Ectodermal cell (in vitro differentiated cells): Measurements from ENCODE around the gene PPIF.

Experiments
- H3K27ac ChIP-seq: 2 replicates; pipeline ENCODE4 v1.7.0; 2013; ENCODE audit warnings: mild to moderate bottlenecking, low read depth, low read length; ENCODE audit not compliant: insufficient read depth, poor library complexity, severe bottlenecking
- H3K27me3 ChIP-seq: 2 replicates; pipeline ENCODE4 v1.7.0; 2013; ENCODE audit warnings: mild to moderate bottlenecking, low read length; ENCODE audit not compliant: insufficient read depth, control insufficient read depth, poor library complexity, severe bottlenecking
- H3K36me3 ChIP-seq: one replicate; pipeline ENCODE4 v1.7.0; 2013; ENCODE audit warnings: low read length; ENCODE audit not compliant: control insufficient read depth, insufficient read depth
- H3K4me1 ChIP-seq: one replicate; pipeline ENCODE4 v1.7.0; 2013; ENCODE audit warnings: low read length; ENCODE audit not compliant: control insufficient read depth, insufficient read depth
- H3K4me3 ChIP-seq: 2 replicates; pipeline ENCODE4 v1.7.0; 2013; ENCODE audit warnings: low read depth, low read length, control low read depth; ENCODE audit not compliant: insufficient read depth
- H3K9me3 ChIP-seq: 2 replicates; pipeline ENCODE4 v1.7.0; 2013; ENCODE audit warnings: mild to moderate bottlenecking, low read length, moderate library complexity; ENCODE audit not compliant: control insufficient read depth
- WGBS, 2 experiments: methylation state at CpG; one replicate each; pipeline ENCODE4 v1.1.7; 2013; ENCODE audit warnings: missing lambda C conversion rate in 2 of 2; 5-methylcytosine and 5-hydroxymethylcytosine counted together

PPIF gene

DNA sequence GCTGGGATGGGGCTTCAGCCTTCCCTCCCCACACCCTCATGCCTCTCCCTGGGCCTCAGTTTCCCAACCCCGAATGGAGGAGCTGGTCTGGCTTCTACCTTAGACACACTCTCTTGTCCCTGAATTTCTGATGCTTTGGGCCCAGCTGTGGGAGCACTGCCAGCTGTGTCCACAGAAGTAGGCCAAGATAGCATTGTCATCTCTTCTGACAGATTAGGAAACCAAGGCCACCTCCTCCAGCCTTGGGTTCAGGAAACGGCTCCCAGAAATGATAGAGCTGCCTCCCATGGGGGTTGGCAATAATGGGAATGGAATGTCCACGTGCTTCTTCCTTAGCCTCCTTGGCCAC lies 1.3 kb downstream of the PPIF start:
- Histone ChIP-seq H3K27ac (no peak overlapping the region), H3K4me1 (peaks cover 13% of the 10 kb centered on the region), H3K4me3 (no peak overlapping the region), H3K27me3 (no peaks in the 10 kb centered on the region), H3K9me3 (no peaks in the 10 kb centered on the region), H3K36me3 (peaks cover 15% of the 10 kb centered on the region)
- 95 to 97% methylated on average over 3 of the region's 3 CpGs for WGBS, 2 experiments

DNA sequence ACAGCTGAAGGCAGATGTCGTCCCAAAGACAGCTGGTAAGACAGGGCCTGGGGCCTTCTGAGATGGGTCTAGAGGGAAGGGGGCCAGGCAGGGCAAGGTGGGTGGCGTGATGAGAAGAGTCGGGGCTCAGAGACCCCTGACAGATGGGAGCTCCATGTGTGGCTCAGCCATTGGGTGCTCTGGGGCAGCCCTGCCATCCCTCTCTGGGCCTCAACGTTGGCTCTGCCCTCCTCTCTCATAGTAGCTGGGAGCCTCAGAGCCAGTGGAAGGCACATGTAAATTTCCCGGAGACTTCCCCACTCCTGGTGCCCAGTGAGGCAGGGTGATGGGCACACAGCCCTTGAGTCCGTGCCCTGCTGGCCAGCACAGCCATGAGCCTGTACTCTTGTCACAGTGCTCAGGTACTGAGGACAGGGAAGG lies 1.8 kb downstream of the PPIF start:
- Histone ChIP-seq H3K27ac (no peak overlapping the region), H3K4me3 (no peak overlapping the region), H3K27me3 (no peaks in the 10 kb centered on the region), H3K4me1 (peaks cover 13% of the 10 kb centered on the region), H3K9me3 (no peaks in the 10 kb centered on the region), H3K36me3 (peaks cover 18% of the 10 kb centered on the region)
- 93 to 95% methylated on average over 6 of the region's 6 CpGs for WGBS, 2 experiments

DNA sequence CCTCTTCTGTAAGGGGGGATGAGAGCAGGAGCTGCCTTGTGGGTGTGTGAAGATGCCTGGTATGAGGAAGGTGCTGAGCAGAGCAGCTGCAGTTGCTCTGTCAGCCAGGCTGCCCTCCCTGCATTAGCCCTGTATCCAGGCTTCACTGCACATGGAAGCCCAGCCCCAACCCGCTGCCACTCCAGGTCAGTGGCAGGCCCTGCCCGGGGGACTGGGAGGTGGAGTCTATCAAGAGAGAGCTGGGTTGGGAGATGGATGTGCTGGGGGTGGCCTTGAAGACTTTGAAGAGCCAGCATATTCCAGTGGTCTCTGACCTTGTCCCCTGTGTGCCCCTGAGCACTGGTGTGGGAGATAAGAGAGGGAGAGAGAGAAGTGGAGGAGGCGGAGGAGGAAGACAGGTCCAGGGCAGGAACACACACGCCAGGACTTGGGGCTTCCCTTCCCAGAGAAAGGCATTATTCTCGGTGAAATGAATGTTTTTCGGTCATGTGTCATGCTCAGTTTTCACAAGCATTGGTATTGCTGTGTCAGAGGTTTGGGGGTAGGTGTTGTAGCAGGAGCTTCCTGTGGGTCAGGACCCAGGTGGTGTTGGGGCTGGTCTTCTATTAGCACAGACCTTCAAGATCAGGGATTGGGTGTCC lies 2.6 kb downstream of the PPIF start:
- 92 to 95% methylated on average over 6 of the region's 6 CpGs for WGBS, 2 experiments
- no peaks in the 10 kb centered on the region for H3K27me3 ChIP-seq
- H3K27ac ChIP-seq = no peak overlapping the region
- no peaks in the 10 kb centered on the region for H3K9me3 ChIP-seq
- H3K4me3 ChIP-seq = no peak overlapping the region
- H3K36me3 ChIP-seq = peaks cover 18% of the 10 kb centered on the region
- peaks cover 13% of the 10 kb centered on the region for H3K4me1 ChIP-seq

DNA sequence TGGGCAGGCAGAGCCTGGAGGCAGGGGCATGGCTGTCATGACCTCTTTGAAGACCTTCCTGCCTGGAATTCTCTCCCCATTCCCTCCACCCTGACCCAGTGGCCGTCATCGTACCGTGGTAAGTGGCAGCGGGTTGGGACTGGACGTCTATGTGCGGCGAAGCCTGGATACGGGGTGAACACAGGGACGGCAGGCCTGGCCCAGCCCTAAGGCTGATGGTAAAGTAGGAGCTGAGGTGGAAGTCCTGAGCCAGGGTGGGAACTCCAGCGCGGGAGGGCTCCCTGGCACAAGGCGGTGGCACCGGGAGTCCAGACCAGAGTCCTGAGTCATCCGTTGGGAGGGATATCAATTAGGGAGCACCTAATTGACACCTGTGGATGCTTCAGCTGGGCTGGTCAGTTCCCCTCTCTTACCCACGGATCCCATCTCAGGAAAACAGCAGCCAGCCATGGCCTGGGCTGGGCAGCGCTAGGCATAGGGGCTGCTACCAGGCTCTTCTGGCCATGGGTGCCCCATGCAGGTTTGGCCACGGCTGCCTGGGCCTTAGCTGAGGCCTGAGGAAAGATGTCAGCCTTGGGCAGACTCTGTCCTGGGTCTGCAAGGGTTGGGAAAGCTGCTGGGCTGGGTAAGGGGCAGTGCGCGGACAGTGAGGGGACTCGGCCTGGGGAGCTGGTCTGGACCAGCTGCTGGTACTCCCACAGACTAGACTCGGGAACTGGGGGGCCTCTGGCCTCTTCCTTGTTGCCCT lies 3.3 kb downstream of the PPIF start:
- Histone ChIP-seq H3K9me3 (no peaks in the 10 kb centered on the region), H3K4me1 (peaks cover 8% of the 10 kb centered on the region), H3K27me3 (no peaks in the 10 kb centered on the region), H3K27ac (no peak overlapping the region), H3K4me3 (no peak overlapping the region), H3K36me3 (peaks cover 18% of the 10 kb centered on the region)
- 91 to 92% methylated on average over 21 of the region's 21 CpGs for WGBS, 2 experiments

DNA sequence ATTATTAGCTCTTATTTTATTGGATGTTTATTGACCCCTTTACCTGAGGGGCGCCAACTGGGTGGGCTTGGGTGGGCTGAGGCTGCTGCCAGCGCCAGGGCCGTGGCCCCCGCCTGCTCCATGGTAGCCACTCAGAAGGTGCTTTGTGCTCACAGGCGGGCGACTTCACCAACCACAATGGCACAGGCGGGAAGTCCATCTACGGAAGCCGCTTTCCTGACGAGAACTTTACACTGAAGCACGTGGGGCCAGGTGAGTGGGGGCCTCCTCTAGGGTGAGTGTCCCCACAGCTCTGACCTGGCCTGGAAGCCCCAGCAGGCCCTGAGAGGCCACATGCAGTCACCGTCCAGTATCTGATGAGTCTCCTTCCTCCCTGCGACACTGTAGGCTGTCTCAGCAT lies 4.1 kb downstream of the PPIF start:
- peaks cover 8% of the 10 kb centered on the region for H3K4me1 ChIP-seq
- peaks cover 18% of the 10 kb centered on the region for H3K36me3 ChIP-seq
- no peak overlapping the region for H3K27ac ChIP-seq
- no peak overlapping the region for H3K4me3 ChIP-seq
- WGBS, 2 experiments = 96% methylated on average over 13 of the region's 13 CpGs
- no peaks in the 10 kb centered on the region for H3K27me3 ChIP-seq
- H3K9me3 ChIP-seq = no peaks in the 10 kb centered on the region

DNA sequence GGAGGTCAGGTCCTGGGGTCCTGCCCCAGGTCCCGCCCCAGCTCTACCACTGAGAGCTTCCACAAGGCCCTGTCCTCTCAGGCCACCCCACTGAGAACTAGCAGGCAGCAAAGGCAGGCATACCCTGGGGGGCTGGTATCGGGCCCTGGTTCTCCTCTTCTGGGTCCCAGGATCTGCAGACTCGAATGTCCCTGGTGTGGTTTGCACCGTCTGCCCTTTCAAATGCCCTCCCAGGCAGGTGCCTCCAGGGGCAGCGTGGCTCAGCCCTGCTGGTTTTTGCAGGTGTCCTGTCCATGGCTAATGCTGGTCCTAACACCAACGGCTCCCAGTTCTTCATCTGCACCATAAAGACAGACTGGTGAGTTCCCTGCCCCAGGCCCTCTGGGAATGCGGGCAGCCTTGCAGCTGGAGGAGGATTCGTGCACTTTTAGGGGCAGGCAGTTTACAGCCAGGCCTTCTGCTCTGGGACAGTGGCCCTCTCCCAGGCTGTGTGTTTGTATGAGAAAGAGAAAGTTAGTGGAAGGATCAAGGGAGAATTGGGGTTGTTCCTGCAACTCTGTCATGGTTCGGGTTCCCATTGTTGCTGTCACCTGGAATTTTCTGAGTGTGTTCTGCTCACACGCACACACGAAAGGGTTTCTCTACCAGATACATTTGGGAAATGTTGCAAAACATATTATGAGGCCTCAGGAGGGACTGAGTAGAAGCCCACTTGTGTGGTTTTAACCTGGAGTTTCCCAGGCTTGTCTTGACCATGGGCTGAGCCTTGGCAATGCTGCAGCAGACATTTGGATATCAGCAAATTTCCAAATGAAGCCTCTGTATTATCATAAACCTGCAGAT lies 5.0 kb downstream of the PPIF start:
- WGBS, 2 experiments = 90 to 93% methylated on average over 11 of the region's 11 CpGs
- no peak overlapping the region for H3K4me3 ChIP-seq
- peaks cover 18% of the 10 kb centered on the region for H3K36me3 ChIP-seq
- H3K9me3 ChIP-seq = no peaks in the 10 kb centered on the region
- no peak overlapping the region for H3K27ac ChIP-seq
- H3K4me1 ChIP-seq = no peaks in the 10 kb centered on the region
- H3K27me3 ChIP-seq = no peaks in the 10 kb centered on the region

DNA sequence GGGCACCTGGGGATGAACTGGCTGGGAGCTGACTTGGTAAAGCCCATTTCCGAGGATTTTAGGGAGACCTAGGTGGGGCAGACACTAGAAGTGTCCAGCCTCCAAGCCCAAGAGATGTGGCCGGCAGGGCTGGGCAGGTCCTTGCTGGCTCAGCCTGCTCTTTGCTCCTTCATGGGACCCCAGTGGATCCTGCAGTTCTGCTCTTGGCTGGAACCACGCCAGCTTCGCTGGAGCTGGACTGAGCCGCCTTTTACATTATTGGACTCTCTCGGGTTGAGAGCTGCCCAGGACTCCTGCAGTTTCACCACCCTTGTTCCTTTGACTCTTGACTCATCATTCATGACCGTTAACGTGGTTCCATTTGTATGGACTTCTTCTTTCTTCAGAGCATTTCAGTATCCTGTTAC lies 5.7 kb downstream of the PPIF start:
- Histone ChIP-seq H3K9me3 (no peaks in the 10 kb centered on the region), H3K27me3 (no peaks in the 10 kb centered on the region), H3K36me3 (peaks cover 18% of the 10 kb centered on the region), H3K4me3 (no peak overlapping the region), H3K27ac (no peak overlapping the region), H3K4me1 (no peaks in the 10 kb centered on the region)
- WGBS, 2 experiments = 94 to 96% methylated on average over 8 of the region's 8 CpGs

DNA sequence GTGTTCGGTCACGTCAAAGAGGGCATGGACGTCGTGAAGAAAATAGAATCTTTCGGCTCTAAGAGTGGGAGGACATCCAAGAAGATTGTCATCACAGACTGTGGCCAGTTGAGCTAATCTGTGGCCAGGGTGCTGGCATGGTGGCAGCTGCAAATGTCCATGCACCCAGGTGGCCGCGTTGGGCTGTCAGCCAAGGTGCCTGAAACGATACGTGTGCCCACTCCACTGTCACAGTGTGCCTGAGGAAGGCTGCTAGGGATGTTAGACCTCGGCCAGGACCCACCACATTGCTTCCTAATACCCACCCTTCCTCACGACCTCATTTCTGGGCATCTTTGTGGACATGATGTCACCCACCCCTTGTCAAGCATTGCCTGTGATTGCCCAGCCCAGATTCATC lies 6.5 kb downstream of the PPIF start:
- Histone ChIP-seq H3K9me3 (no peaks in the 10 kb centered on the region), H3K27me3 (no peaks in the 10 kb centered on the region), H3K27ac (no peak overlapping the region), H3K4me1 (no peaks in the 10 kb centered on the region), H3K4me3 (no peak overlapping the region), H3K36me3 (peaks cover 18% of the 10 kb centered on the region)
- 92 to 95% methylated on average over 11 of the region's 11 CpGs for WGBS, 2 experiments

DNA sequence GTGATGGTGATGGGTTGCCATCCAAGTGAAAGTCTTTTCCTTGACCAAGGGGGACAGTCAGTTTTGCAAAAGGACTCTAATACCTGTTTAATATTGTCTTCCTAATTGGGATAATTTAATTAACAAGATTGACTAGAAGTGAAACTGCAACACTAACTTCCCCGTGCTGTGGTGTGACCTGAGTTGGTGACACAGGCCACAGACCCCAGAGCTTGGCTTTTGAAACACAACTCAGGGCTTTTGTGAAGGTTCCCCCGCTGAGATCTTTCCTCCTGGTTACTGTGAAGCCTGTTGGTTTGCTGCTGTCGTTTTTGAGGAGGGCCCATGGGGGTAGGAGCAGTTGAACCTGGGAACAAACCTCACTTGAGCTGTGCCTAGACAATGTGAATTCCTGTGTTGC lies 6.9 kb downstream of the PPIF start:
- H3K9me3 ChIP-seq = no peaks in the 10 kb centered on the region
- no peak overlapping the region for H3K4me3 ChIP-seq
- H3K36me3 ChIP-seq = peaks cover 18% of the 10 kb centered on the region
- 57 to 58% methylated on average over 3 of the region's 3 CpGs for WGBS, 2 experiments
- no peaks in the 10 kb centered on the region for H3K4me1 ChIP-seq
- no peak overlapping the region for H3K27ac ChIP-seq
- H3K27me3 ChIP-seq = no peaks in the 10 kb centered on the region

DNA sequence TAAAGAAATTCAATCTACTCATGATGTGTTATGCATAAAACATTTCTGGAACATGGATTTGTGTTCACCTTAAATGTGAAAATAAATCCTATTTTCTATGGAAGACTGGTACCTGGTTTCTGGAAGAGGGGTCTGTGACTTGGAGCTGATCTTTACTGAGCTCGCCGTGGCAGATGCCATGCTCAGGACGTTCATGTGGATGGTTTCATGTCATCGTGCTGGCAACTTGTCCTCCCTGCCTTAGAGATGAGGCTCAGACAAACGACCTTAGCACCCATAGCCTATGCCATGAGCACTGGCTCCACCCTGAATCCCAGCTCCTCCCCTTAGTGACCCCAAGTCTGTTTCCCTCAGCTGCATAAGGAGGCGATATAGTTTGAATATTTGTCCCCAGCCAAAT lies 7.3 kb downstream of the PPIF start:
- H3K27me3 ChIP-seq = no peaks in the 10 kb centered on the region
- H3K36me3 ChIP-seq = peaks cover 18% of the 10 kb centered on the region
- H3K4me3 ChIP-seq = no peak overlapping the region
- H3K9me3 ChIP-seq = no peaks in the 10 kb centered on the region
- no peaks in the 10 kb centered on the region for H3K4me1 ChIP-seq
- H3K27ac ChIP-seq = no peak overlapping the region
- 95% methylated on average over 6 of the region's 6 CpGs for WGBS, 2 experiments
